Astrocyte (in vitro differentiated cells and primary cell): Measurements from ENCODE around the gene CLDN15. TPM values are rescaled to one million over a fixed set of nuclear protein-coding genes. Genes with fewer than 3 reads are reported as not detected.
"Not testable (repeated sequence)": the region's sequence is repeated elsewhere in the genome, so short reads cannot be mapped to it uniquely, and the experiment has no call there.

Experiments
- DNase-seq: peaks from one replicate; pipeline ENCODE4 v3.0.0-alpha.2; 2010; ENCODE audit warnings: low read depth
- FAIRE-seq: peaks from 2 replicates; lab custom pipeline; 2011; peaks lifted over from hg19 to GRCh38; lab: Jason Lieb, UNC
- H2AFZ ChIP-seq: 2 replicates; pipeline ENCODE4 v1.6.0; 2012; ENCODE audit warnings: low read depth, low read length, inconsistent platforms
- H3K27ac ChIP-seq: 2 replicates; pipeline ENCODE4 v1.5.1; 2011; ENCODE audit warnings: low read depth, low read length, inconsistent platforms
- H3K27me3 ChIP-seq: 2 replicates; pipeline ENCODE4 v1.6.0; 2011; ENCODE audit warnings: low read length, inconsistent platforms; ENCODE audit not compliant: insufficient read depth
- H3K36me3 ChIP-seq: 2 replicates; pipeline ENCODE4 v1.5.1; 2011; ENCODE audit warnings: low read length, inconsistent platforms; ENCODE audit not compliant: insufficient read depth
- H3K4me1 ChIP-seq: 2 replicates; pipeline ENCODE4 v1.5.1; 2011; ENCODE audit warnings: low read length, inconsistent platforms; ENCODE audit not compliant: insufficient read depth
- H3K4me2 ChIP-seq: 2 replicates; pipeline ENCODE4 v1.6.0; 2012; ENCODE audit warnings: low read length, inconsistent platforms
- H3K4me3 ChIP-seq: 2 replicates; pipeline ENCODE4 v1.5.1; 2011; ENCODE audit warnings: low read depth, mild to moderate bottlenecking, low read length, inconsistent platforms; ENCODE audit not compliant: insufficient read depth
- H3K79me2 ChIP-seq: 2 replicates; pipeline ENCODE4 v1.6.0; 2012; ENCODE audit warnings: mild to moderate bottlenecking, low read length, inconsistent platforms; ENCODE audit not compliant: insufficient read depth
- H3K9ac ChIP-seq: 2 replicates; pipeline ENCODE4 v1.6.0; 2012; ENCODE audit warnings: mild to moderate bottlenecking, low read length, inconsistent platforms
- H3K9me3 ChIP-seq: 2 replicates; pipeline ENCODE4 v1.5.1; 2012; ENCODE audit warnings: low read depth, mild to moderate bottlenecking, low read length, inconsistent platforms; ENCODE audit not compliant: insufficient read depth
- H4K20me1 ChIP-seq: 2 replicates; pipeline ENCODE4 v1.6.0; 2012; ENCODE audit warnings: low read length, inconsistent platforms; ENCODE audit not compliant: insufficient read depth
- H3K27ac Mint-ChIP-seq: one replicate; pipeline ENCODE4 v1.8.0; 2021; ENCODE audit warnings: mild to moderate bottlenecking, mixed read lengths; ENCODE audit not compliant: unreplicated experiment
- H3K27me3 Mint-ChIP-seq: one replicate; pipeline ENCODE4 v1.8.0; 2021; ENCODE audit warnings: low read depth, mixed read lengths; ENCODE audit not compliant: unreplicated experiment
- H3K36me3 Mint-ChIP-seq: one replicate; pipeline ENCODE4 v1.8.0; 2021; ENCODE audit warnings: low read depth, mixed read lengths; ENCODE audit not compliant: unreplicated experiment
- H3K4me1 Mint-ChIP-seq: one replicate; pipeline ENCODE4 v1.8.0; 2021; ENCODE audit warnings: low read depth, mixed read lengths; ENCODE audit not compliant: unreplicated experiment
- H3K4me3 Mint-ChIP-seq: one replicate; pipeline ENCODE4 v1.8.0; 2021; ENCODE audit warnings: mild to moderate bottlenecking, moderate library complexity, mixed read lengths; ENCODE audit not compliant: unreplicated experiment
- H3K9me3 Mint-ChIP-seq: one replicate; pipeline ENCODE4 v1.8.0; 2021; ENCODE audit warnings: mild to moderate bottlenecking, mixed read lengths; ENCODE audit not compliant: unreplicated experiment
- CTCF ChIP-seq: IDR thresholded peaks from 2 replicates; pipeline ENCODE4 v1.5.1; 2011; ENCODE audit warnings: low read depth, mild to moderate bottlenecking, inconsistent platforms, low read length, moderate library complexity; ENCODE audit not compliant: insufficient read depth
- EZH2 ChIP-seq: IDR thresholded peaks from 2 replicates; pipeline ENCODE4 v1.6.1; 2012; ENCODE audit warnings: mild to moderate bottlenecking, low read length, inconsistent platforms; ENCODE audit not compliant: insufficient read depth
- total RNA-seq: library from RNA; stranded (reverse); gene quantifications from 2 replicates; pipeline ENCODE4 v1.2.1, GENCODE V29; 2021

The CLDN15 gene
- total RNA-seq, 1 donor from 2014 or later = 8.7 TPM

DNA sequence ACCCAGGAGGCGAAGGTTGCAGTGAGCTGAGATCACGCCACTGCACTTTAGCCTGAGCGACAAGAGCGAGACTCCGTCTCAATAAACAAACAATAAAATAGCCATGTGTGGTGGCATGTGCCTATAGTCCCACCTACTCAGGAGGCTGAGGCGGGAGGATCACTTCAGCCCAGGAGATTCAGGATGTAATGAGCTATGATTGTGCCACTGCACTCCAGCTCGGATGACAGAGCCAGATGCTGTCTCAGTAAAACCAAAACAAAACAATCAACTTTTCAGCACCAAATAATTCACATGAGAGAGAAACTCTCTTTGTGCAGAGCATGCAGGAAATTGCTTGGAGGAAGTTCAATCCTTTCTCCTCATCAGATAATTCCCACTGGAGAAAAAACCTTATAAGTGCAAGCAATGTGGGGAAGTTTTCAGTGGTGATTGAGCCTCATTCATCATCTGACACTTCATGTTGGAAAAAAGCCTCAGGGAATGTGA is 20.7 kb upstream of the CLDN15 start:
- Histone ChIP-seq H3K27ac (no peak overlapping the region), H2AFZ (no peak overlapping the region), H3K9ac (no peak overlapping the region), H3K4me3 (no peak overlapping the region), H3K9me3 (no peaks in the 10 kb centered on the region), H3K4me1 (no peaks in the 10 kb centered on the region), H4K20me1 (no peaks in the 10 kb centered on the region), H3K27me3 (no peaks in the 10 kb centered on the region), H3K36me3 (no peaks in the 10 kb centered on the region), H3K4me2 (no peak overlapping the region), H3K79me2 (no peaks in the 10 kb centered on the region)
- Mint-ChIP-seq H3K9me3 (no peaks in the 10 kb centered on the region), H3K36me3 (no peaks in the 10 kb centered on the region), H3K27ac (no peak overlapping the region), H3K4me1 (no peaks in the 10 kb centered on the region), H3K4me3 (no peak overlapping the region), H3K27me3 (peaks cover 4% of the 10 kb centered on the region)
- TF ChIP-seq CTCF (no peak), EZH2 (no peak)
- FAIRE-seq (no peak), DNase-seq (no peak)

DNA sequence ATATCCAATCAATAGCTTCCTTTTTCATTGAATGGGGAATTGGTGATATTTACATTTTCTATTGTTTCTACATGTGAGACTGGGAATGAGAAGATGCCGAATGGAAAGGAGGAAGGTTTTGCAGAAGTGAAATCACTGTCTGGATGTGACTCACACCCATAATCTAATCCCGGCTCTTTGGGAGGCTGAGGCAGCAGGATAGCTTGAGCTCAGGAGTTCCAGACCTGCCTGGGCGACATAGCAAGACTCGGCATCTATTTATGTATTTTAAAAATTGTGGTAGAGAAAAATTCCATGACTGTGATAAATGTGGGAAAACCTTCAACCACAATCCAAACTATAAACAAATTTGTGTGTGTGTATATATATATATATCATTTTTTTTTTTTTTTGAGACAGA is 18.2 kb upstream of the CLDN15 start:
- Mint-ChIP-seq H3K27ac (no peak overlapping the region), H3K4me1 (peaks cover 5% of the 10 kb centered on the region), H3K27me3 (peaks cover 4% of the 10 kb centered on the region), H3K36me3 (peaks cover 2% of the 10 kb centered on the region), H3K4me3 (no peak overlapping the region), H3K9me3 (peaks cover 4% of the 10 kb centered on the region)
- H4K20me1 ChIP-seq = no peaks in the 10 kb centered on the region
- peaks cover 13% of the 10 kb centered on the region for H3K79me2 ChIP-seq
- DNase-seq (no peak), FAIRE-seq (no peak)
- TF ChIP-seq CTCF = no peak
- TF ChIP-seq EZH2 = no peak
- no peak overlapping the region for H3K27ac ChIP-seq
- H3K4me1 ChIP-seq = peaks cover 3% of the 10 kb centered on the region
- H3K36me3 ChIP-seq = no peaks in the 10 kb centered on the region
- no peaks in the 10 kb centered on the region for H3K9me3 ChIP-seq
- H3K27me3 ChIP-seq = no peaks in the 10 kb centered on the region
- H3K4me3 ChIP-seq = no peak overlapping the region
- H2AFZ ChIP-seq = no peak overlapping the region
- H3K9ac ChIP-seq = no peak overlapping the region
- H3K4me2 ChIP-seq = no peak overlapping the region

DNA sequence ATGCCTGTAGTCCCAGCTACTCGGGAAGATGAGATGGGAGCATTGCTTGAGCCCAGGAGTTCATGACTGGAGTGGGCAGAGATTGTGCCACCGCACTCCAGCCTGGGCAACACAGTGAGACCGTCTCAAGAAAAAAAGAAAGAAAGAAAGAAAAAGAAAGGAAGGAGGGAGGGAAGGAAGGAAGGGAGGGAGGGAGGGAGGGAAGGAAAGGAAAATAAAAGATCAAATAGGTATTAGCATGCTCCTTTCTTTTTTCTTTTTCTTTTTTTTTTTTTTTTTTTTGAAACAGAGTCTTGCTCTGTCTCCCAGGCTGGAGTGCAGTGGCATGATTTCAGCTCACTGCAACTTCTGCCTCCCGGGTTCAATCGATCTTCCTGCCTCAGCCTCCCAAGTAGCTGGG is 15.6 kb upstream of the CLDN15 start:
- H3K4me1 ChIP-seq, H3K27ac Mint-ChIP-seq, H3K9me3 ChIP-seq, DNase-seq, FAIRE-seq, H3K36me3 ChIP-seq, H3K27me3 ChIP-seq, H3K9me3 Mint-ChIP-seq, H3K36me3 Mint-ChIP-seq, H3K9ac ChIP-seq, H3K27me3 Mint-ChIP-seq, H3K27ac ChIP-seq, H3K4me3 ChIP-seq, H3K4me3 Mint-ChIP-seq, H2AFZ ChIP-seq: not testable (repeated sequence)
- Histone ChIP-seq H3K79me2 (peaks cover 36% of the 10 kb centered on the region), H4K20me1 (peaks cover 10% of the 10 kb centered on the region), H3K4me2 (peak overlapping the region; percentile 87)
- peaks cover 12% of the 10 kb centered on the region for H3K4me1 Mint-ChIP-seq
